ENCODE results near the gene TAMALIN.
A peak's percentile ranks its signal among the peaks of the same experiment; 100 is the strongest.

The TAMALIN gene

DNA sequence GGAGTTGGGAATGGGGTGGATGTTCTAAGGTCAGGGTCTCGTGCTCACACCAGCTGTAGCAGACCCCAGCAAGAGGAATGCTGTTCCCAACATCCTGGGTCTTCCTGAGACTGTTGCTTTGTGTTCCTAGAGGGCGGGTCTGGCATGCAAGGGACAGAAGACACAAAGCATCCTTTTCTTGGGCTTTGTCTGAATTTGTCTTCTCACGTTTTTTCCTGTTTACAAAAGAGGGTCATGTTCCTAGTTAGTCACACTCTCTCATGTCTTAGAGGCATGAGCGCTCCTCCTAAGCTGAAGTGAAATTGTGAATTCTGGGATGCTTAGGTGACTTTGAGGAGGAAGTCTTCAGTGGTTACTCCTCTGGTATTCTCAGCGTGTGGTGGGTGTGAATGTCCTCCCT lies 9.6 kb upstream of the TAMALIN start:
- Mint-ChIP-seq H3K4me3 (no peak overlapping the region), H3K27ac (no peak overlapping the region), H3K36me3 (ENCODE audit: low read depth) (no peaks in the 10 kb centered on the region), H3K27me3 (ENCODE audit: low read depth) (peaks cover 2% of the 10 kb centered on the region), H3K9me3 (no peaks in the 10 kb centered on the region), H3K4me1 (ENCODE audit: low read depth) (peaks cover 2% of the 10 kb centered on the region)
- DNase-seq (ENCODE audit: low spot score), result no peak

- H3K27ac Mint-ChIP-seq, result no peak overlapping the region
- H3K4me1 Mint-ChIP-seq (ENCODE audit: low read depth), result peaks cover 7% of the 10 kb centered on the region
These were observed 3.7 kb upstream of the TAMALIN start for GRCh38 chr12:52003016-52003550.

DNA sequence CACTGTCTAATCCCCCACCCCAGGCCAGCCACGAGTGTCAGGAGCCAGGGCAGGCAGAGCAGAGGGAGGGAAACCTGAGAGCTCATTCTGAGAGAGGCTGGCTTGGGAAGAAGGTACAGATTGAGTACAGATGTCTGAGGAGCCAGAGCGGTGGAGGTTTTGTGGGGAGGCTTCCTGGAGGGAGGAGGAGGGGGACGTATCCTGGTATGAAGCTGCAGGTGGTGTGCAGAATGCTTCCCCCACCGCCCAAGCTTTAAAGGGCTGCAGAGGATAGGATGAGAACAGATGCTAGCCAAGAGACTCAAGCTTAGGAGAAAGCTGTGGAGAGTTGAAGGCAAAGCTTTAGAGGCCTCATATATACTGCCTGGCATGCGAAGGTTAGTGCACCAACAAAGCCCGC lies 3.2 kb upstream of the TAMALIN start:
- no peaks in the 10 kb centered on the region for H3K9me3 Mint-ChIP-seq
- DNase-seq (ENCODE audit: low spot score), result no peak
- H3K4me3 Mint-ChIP-seq, result no peak overlapping the region
- no peak overlapping the region for H3K27ac Mint-ChIP-seq
- H3K4me1 Mint-ChIP-seq (ENCODE audit: low read depth), result peaks cover 10% of the 10 kb centered on the region
- peaks cover 44% of the 10 kb centered on the region for H3K27me3 Mint-ChIP-seq (ENCODE audit: low read depth)
- H3K36me3 Mint-ChIP-seq (ENCODE audit: low read depth), result no peaks in the 10 kb centered on the region

More at GRCh38 chr12:52003016-52003550, 3.7 kb upstream of the TAMALIN start:
- no peak overlapping the region for H3K4me3 Mint-ChIP-seq
- no peaks in the 10 kb centered on the region for H3K9me3 Mint-ChIP-seq
- H3K27me3 Mint-ChIP-seq (ENCODE audit: low read depth), result peaks cover 39% of the 10 kb centered on the region
- DNase-seq (ENCODE audit: low spot score), result no peak
- H3K36me3 Mint-ChIP-seq (ENCODE audit: low read depth), result no peaks in the 10 kb centered on the region

- Mint-ChIP-seq H3K36me3 (ENCODE audit: low read depth) (no peaks in the 10 kb centered on the region), H3K27me3 (ENCODE audit: low read depth) (peaks cover 47% of the 10 kb centered on the region), H3K4me1 (ENCODE audit: low read depth) (peaks cover 10% of the 10 kb centered on the region), H3K4me3 (no peak overlapping the region), H3K9me3 (no peaks in the 10 kb centered on the region), H3K27ac (no peak overlapping the region)
- DNase-seq (ENCODE audit: low spot score), result no peak
These were observed 2.6 kb upstream of the TAMALIN start for GRCh38 chr12:52004042-52004648.

DNA sequence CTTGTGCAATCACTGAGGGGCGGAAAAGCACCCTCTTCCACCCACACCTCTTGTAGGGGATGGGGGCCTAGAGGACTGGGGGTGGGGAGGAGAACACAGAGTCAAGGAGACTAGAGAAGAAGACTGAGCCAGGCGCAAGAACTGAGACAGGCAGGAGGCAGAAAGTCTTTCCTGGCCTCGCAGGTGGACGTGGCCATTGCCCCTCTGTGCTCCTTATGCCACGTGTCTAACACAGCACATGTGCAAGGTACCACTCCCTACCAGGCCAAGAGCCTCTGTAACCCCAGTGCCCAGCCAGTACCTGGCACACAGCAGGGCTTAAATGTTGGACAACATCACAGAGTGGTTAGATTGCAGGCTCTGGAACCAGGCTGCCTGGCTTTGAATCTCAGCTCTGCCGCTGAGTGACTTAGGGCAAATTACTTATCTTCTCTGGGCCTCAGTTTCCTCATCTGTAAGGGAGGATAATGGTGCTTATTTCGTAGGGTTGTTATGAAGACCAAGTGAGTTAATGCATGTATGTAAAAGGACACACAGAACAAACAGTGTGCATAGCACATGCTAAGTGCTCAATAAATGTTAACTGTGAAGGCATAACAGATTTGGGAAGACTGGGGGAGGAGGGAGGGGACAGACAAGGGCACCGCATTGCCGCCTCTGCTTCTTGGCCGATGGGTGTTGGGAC lies 1.4 kb upstream of the TAMALIN start:
- Mint-ChIP-seq H3K4me3 (no peak overlapping the region), H3K36me3 (ENCODE audit: low read depth) (no peaks in the 10 kb centered on the region), H3K27ac (no peak overlapping the region), H3K9me3 (no peaks in the 10 kb centered on the region), H3K27me3 (ENCODE audit: low read depth) (peaks cover 47% of the 10 kb centered on the region), H3K4me1 (ENCODE audit: low read depth) (peaks cover 10% of the 10 kb centered on the region)
- DNase-seq (ENCODE audit: low spot score), result no peak

DNA sequence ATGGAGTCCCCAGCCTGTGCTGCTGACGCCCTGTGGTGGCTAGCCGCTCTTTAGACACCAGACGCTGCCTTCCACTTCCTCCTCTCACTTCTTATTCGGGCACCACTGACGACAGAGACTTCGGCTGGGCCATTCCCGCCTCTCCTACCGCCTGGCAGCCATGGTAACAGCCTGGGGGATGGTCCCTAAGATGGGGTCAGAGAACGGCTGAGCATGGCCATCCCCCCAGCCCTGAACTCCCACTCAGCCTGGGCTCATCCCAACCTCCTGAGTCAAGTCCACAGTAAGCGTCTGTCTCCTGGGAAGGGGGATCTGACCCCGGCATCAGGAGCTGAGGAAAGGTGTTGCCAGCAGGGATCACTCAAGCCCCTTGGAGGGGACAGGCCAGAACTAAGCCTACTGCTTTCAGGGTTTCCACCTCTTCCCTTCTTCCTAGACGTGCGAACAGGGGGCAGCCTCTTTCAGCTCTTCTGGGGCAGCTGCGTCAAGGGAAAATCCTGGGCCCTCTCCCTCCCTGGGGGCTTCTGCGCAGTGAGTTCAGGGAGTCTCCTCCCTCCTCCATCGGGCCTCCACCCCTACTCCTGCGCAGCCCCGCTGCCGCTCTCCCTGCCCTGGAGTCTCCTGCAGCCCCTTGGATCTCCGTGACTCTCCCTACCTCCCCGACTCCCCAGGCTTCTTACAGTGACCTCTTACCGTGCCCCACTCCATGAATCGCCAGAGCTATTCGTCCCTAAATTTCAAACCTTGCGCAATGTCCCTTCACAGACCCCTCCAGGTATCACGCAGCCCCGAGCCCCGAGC lies 643 bp upstream of the TAMALIN start:
- H3K4me1 Mint-ChIP-seq (ENCODE audit: low read depth), result peaks cover 10% of the 10 kb centered on the region
- peaks cover 47% of the 10 kb centered on the region for H3K27me3 Mint-ChIP-seq (ENCODE audit: low read depth)
- no peak overlapping the region for H3K27ac Mint-ChIP-seq

DNA sequence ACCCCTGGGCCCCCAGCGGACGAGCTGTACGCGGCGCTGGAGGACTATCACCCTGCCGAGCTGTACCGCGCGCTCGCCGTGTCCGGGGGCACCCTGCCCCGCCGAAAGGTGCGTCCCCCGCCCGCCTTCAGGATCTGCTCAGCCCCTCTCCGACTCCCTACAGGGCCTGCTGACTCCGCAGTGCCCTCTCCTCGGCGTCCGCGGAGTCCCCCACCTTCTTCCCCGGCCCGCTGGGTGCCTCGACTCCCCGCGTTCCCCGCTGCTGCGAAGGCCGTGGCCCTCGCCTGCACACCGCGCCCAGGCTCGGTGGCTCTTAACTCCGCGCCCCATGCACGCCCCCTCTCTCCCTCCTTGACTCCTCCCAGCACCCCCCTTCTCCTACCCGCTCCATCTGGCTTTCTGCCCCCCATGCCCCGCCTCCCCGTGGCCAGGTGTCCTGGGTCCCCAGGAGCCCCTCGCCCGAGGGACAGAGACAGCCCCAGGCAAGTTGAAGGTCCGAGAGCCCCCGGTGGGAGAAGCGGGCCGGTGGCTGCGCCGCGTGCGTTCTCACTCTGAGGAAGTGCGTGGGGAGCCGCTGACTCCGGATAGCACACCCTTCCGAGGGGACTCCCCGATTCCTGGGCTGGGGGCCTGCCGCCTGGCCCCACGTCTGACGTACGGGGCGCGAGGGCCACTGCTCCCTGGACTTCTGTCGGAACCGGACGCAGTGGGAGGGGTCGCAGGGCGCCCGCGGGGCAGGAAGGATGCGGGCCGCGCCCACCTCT lies 594 bp downstream of the TAMALIN start:
- Mint-ChIP-seq H3K27me3 (ENCODE audit: low read depth) (peaks cover 47% of the 10 kb centered on the region), H3K36me3 (ENCODE audit: low read depth) (no peaks in the 10 kb centered on the region), H3K27ac (peak overlapping the region; percentile 26), H3K9me3 (no peaks in the 10 kb centered on the region), H3K4me1 (ENCODE audit: low read depth) (peaks cover 10% of the 10 kb centered on the region), H3K4me3 (peak overlapping the region; percentile 72)
- peak; percentile 13 for DNase-seq (ENCODE audit: low spot score)

More for the DNA sequence above, 643 bp upstream of the TAMALIN start:
- Mint-ChIP-seq H3K36me3 (ENCODE audit: low read depth) (no peaks in the 10 kb centered on the region), H3K9me3 (no peaks in the 10 kb centered on the region), H3K4me3 (peak overlapping the region; percentile 77)
- DNase-seq (ENCODE audit: low spot score), result no peak

GRCh38 chr12:52007982-52008510 lies 1.3 kb downstream of the TAMALIN start:
- peak overlapping the region; percentile 63 for H3K4me3 Mint-ChIP-seq
- H3K9me3 Mint-ChIP-seq, result no peaks in the 10 kb centered on the region
- H3K27ac Mint-ChIP-seq, result no peak overlapping the region

GRCh38 chr12:52009081-52009751 lies 2.5 kb downstream of the TAMALIN start:
- peaks cover 38% of the 10 kb centered on the region for H3K27me3 Mint-ChIP-seq (ENCODE audit: low read depth)
- H3K9me3 Mint-ChIP-seq, result no peaks in the 10 kb centered on the region
- H3K4me1 Mint-ChIP-seq (ENCODE audit: low read depth), result peaks cover 10% of the 10 kb centered on the region
- no peaks in the 10 kb centered on the region for H3K36me3 Mint-ChIP-seq (ENCODE audit: low read depth)
- no peak for DNase-seq (ENCODE audit: low spot score)
- H3K27ac Mint-ChIP-seq, result no peak overlapping the region
- no peak overlapping the region for H3K4me3 Mint-ChIP-seq

More at GRCh38 chr12:52007982-52008510, 1.3 kb downstream of the TAMALIN start:
- H3K36me3 Mint-ChIP-seq (ENCODE audit: low read depth), result no peaks in the 10 kb centered on the region
- H3K4me1 Mint-ChIP-seq (ENCODE audit: low read depth), result peaks cover 10% of the 10 kb centered on the region
- peaks cover 47% of the 10 kb centered on the region for H3K27me3 Mint-ChIP-seq (ENCODE audit: low read depth)
- no peak for DNase-seq (ENCODE audit: low spot score)

- Mint-ChIP-seq H3K9me3 (no peaks in the 10 kb centered on the region), H3K4me1 (ENCODE audit: low read depth) (peaks cover 10% of the 10 kb centered on the region), H3K4me3 (no peak overlapping the region), H3K27me3 (ENCODE audit: low read depth) (peaks cover 30% of the 10 kb centered on the region), H3K36me3 (ENCODE audit: low read depth) (no peaks in the 10 kb centered on the region), H3K27ac (no peak overlapping the region)
- no peak for DNase-seq (ENCODE audit: low spot score)
These were observed 3.4 kb downstream of the TAMALIN start for GRCh38 chr12:52010152-52010622.

GRCh38 chr12:52010692-52011601 lies 4.2 kb downstream of the TAMALIN start:
- peaks cover 22% of the 10 kb centered on the region for H3K27me3 Mint-ChIP-seq (ENCODE audit: low read depth)
- H3K36me3 Mint-ChIP-seq (ENCODE audit: low read depth), result no peaks in the 10 kb centered on the region
- H3K4me1 Mint-ChIP-seq (ENCODE audit: low read depth), result peaks cover 7% of the 10 kb centered on the region

DNA sequence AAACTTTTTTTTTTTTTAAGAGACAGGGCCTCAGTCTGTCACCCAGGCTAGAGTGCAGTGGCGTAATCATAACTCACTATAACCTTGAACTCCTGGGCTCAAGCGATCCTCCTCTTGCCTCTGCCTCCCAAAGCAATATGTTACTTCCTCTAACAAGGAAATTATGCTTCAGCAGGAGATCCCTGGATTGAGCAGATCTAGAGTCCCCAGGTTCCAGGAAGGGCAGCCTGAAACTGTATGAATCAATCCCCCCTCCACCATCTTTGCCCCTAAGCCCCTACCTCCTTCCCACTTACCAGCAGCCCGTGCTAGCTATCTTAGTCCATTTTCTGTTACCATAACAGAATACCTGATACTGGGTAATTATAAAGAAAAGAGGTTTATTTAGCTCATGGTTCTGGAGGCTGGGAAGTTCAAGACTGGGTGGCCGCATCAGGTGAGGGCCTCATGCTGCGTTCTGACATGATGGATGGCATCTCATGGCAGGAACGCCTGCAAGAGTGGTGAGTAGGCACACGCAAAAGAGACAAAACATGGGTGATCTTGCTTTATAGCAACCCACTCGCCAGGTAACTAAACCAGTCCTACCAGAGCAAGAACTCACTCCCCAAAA lies 5.0 kb downstream of the TAMALIN start:
- Mint-ChIP-seq H3K9me3 (no peaks in the 10 kb centered on the region), H3K4me3 (no peak overlapping the region), H3K4me1 (ENCODE audit: low read depth) (peaks cover 5% of the 10 kb centered on the region), H3K27me3 (ENCODE audit: low read depth) (peaks cover 16% of the 10 kb centered on the region), H3K27ac (no peak overlapping the region), H3K36me3 (ENCODE audit: low read depth) (no peaks in the 10 kb centered on the region)
- no peak for DNase-seq (ENCODE audit: low spot score)

More at GRCh38 chr12:52010692-52011601, 4.2 kb downstream of the TAMALIN start:
- Mint-ChIP-seq H3K27ac (no peak overlapping the region), H3K4me3 (no peak overlapping the region), H3K9me3 (no peaks in the 10 kb centered on the region)
- DNase-seq (ENCODE audit: low spot score), result no peak
